Hindlimb muscle (tissue), 1 donor: ENCODE results near the gene STAT2. TPM values are rescaled to one million over a fixed set of nuclear protein-coding genes. Genes with fewer than 3 reads are reported as not detected.

Experiments
- polyA plus RNA-seq: library from polyadenylated mRNA; unstranded; fragments of 120-200 nt; gene quantifications from one replicate; pipeline ENCODE4 v1.2.1, GENCODE V29; 2013; ENCODE audit not compliant: insufficient read length

STAT2 gene
- polyA plus RNA-seq, 1 donor, result 71.4 TPM

Other genes starting within 250 kb of the STAT2 start
- gene RPL41, start 243.5 kb downstream of the STAT2 start, polyA plus RNA-seq, result 4,856 TPM
- gene ZC3H10, start 241.8 kb downstream of the STAT2 start, polyA plus RNA-seq, result 6.0 TPM
- 87.7 TPM for gene ESYT1, start 231.8 kb downstream of the STAT2 start, polyA plus RNA-seq
- gene MYL6B, start 207.5 kb downstream of the STAT2 start, polyA plus RNA-seq, result 426 TPM
- 1,238 TPM for gene MYL6, start 201.7 kb downstream of the STAT2 start, polyA plus RNA-seq
- gene SMARCC2, start 170.6 kb downstream of the STAT2 start, polyA plus RNA-seq, result 67.8 TPM
- gene RNF41, start 138.2 kb downstream of the STAT2 start, polyA plus RNA-seq, result 45.6 TPM
- 17.4 TPM for gene NABP2, start 135.8 kb downstream of the STAT2 start, polyA plus RNA-seq
- not detected for gene SLC39A5, start 130.1 kb downstream of the STAT2 start, polyA plus RNA-seq
- gene ANKRD52, start 101.7 kb downstream of the STAT2 start, polyA plus RNA-seq, result 18.9 TPM
- gene COQ10A, start 93.2 kb downstream of the STAT2 start, polyA plus RNA-seq, result 16.4 TPM
- gene CS, start 59.8 kb downstream of the STAT2 start, polyA plus RNA-seq, result 232 TPM
- gene CNPY2, start 44.1 kb downstream of the STAT2 start, polyA plus RNA-seq, result 41.0 TPM
- gene PAN2, start 26.1 kb downstream of the STAT2 start, polyA plus RNA-seq, result 46.7 TPM
- 0.52 TPM for gene IL23A, start 21.2 kb downstream of the STAT2 start, polyA plus RNA-seq
- gene APOF, start 2.8 kb upstream of the STAT2 start, polyA plus RNA-seq, result not detected
- gene TIMELESS, start 89.3 kb upstream of the STAT2 start, polyA plus RNA-seq, result 12.7 TPM
- gene MIP, start 94.5 kb upstream of the STAT2 start, polyA plus RNA-seq, result not detected
- gene SPRYD4, start 108.5 kb upstream of the STAT2 start, polyA plus RNA-seq, result 3.0 TPM
- 0.52 TPM for gene GLS2, start 128.1 kb upstream of the STAT2 start, polyA plus RNA-seq
- gene RBMS2, start 161.7 kb upstream of the STAT2 start, polyA plus RNA-seq, result 17.8 TPM